HepG2 (cell line): ENCODE measurements around the gene SUDS3. TPM values are rescaled to one million over a fixed set of nuclear protein-coding genes. Genes with fewer than 3 reads are reported as not detected.

Experiments
- ATAC-seq: fragments of 200-7000 bp; cut with Tn5 transposase; 3 replicates; pipeline ENCODE4 v1.9.1; 2020; ENCODE audit warnings: mild to moderate bottlenecking, moderate library complexity
- BruUV-seq: library from RNA; stranded (reverse); fragments of 400-500 nt; replicated peaks from 2 replicates; lab custom pipeline; 2021; lab: Mats Ljungman, UMichigan
- CTCF ChIA-PET: fragments of 300-600 bp; formaldehyde crosslinking; extraction: SDS; loops from one replicate; lab custom pipeline; 2021; ENCODE audit warnings: low total read pairs, inconsistent platforms, low intra/inter-chr PET ratio; lab: Yijun Ruan, JAX
- POLR2A ChIA-PET: fragments of 350-600 bp; sonication (Branson Sonifier 250); formaldehyde crosslinking; loops from one replicate; lab custom pipeline; 2020; ENCODE audit warnings: antibody characterized with exemption, inconsistent platforms; lab: Yijun Ruan, JAX
- DNase-seq: peaks from one replicate; pipeline ENCODE4 v3.0.0-alpha.2; 2015; ENCODE audit warnings: low spot score
- FAIRE-seq: peaks from 3 replicates; lab custom pipeline; 2011; peaks lifted over from hg19 to GRCh38; lab: Jason Lieb, UNC
- H2AFZ ChIP-seq: one replicate; pipeline ENCODE4 v1.6.1; 2011; ENCODE audit warnings: low read length, inconsistent platforms
- H3K27ac ChIP-seq: fragments of 300-600 bp; 3 replicates; pipeline ENCODE4 v1.8.0; 2011; ENCODE audit warnings: mixed run types, mild to moderate bottlenecking, mixed read lengths, low read length, inconsistent platforms; ENCODE audit not compliant: insufficient read depth; ENCODE audit errors: extremely low read length
- H3K27me3 ChIP-seq, 2 experiments: fragments of 200-600 bp in 1 of 2; 2 replicates in 1 of 2; 3 replicates in 1 of 2; pipeline versions ENCODE4 v1.6.0 to v1.8.0; 2011; ENCODE audit warnings: low read length in 2 of 2, mild to moderate bottlenecking in 2 of 2, moderate library complexity in 2 of 2, inconsistent platforms in 1 of 2; ENCODE audit not compliant: insufficient read depth in 2 of 2, control insufficient read depth in 1 of 2
- H3K36me3 ChIP-seq, 2 experiments: fragments of 200-600 bp in 1 of 2; replicated peaks in 1 of 2; 2 replicates in 1 of 2; 3 replicates in 1 of 2; pipeline versions ENCODE4 v1.5.1 to v1.8.0; 2011; ENCODE audit warnings: low read length in 2 of 2, inconsistent platforms in 1 of 2; ENCODE audit not compliant: insufficient read depth in 2 of 2, control insufficient read depth in 1 of 2
- H3K4me1 ChIP-seq: 2 replicates; pipeline ENCODE4 v1.5.1; 2012; ENCODE audit warnings: low read length, inconsistent platforms; ENCODE audit not compliant: insufficient read depth
- H3K4me2 ChIP-seq: 2 replicates; pipeline ENCODE4 v1.6.0; 2011; ENCODE audit warnings: low read depth, low read length, inconsistent platforms
- H3K4me3 ChIP-seq, 3 experiments: fragments of 200-600 bp in 1 of 3; sonication (generic), shearing (Covaris generic) in 1 of 3; replicated peaks in 1 of 3; 2 replicates each; pipeline ENCODE4 v1.5.1; 2011 to 2016; ENCODE audit warnings: low read length in 3 of 3, inconsistent platforms in 2 of 3, low read depth in 2 of 3, mild to moderate bottlenecking in 2 of 3, control low read depth in 1 of 3, mixed read lengths in 1 of 3; ENCODE audit not compliant: insufficient read depth in 1 of 3
- H3K79me2 ChIP-seq: one replicate; pipeline ENCODE4 v1.6.1; 2011; ENCODE audit warnings: low read length, inconsistent platforms; ENCODE audit not compliant: insufficient read depth
- H3K9ac ChIP-seq: 2 replicates; pipeline ENCODE4 v1.6.0; 2011; ENCODE audit warnings: mild to moderate bottlenecking, low read depth, low read length, inconsistent platforms; ENCODE audit not compliant: insufficient read depth
- H3K9me3 ChIP-seq: 2 replicates; pipeline ENCODE4 v1.5.1; 2012; ENCODE audit warnings: mild to moderate bottlenecking, low read length
- H4K20me1 ChIP-seq: 2 replicates; pipeline ENCODE4 v1.6.0; 2011; ENCODE audit warnings: inconsistent platforms, mild to moderate bottlenecking, low read length, moderate library complexity; ENCODE audit not compliant: insufficient read depth
- CCDC6 ChIP-seq: sonication (generic); formaldehyde crosslinking; IDR thresholded peaks from 2 replicates; pipeline ENCODE4 v1.8.1; 2022; ENCODE audit warnings: mild to moderate bottlenecking, missing genetic modification reagents, moderate library complexity
- FOXO1 ChIP-seq: sonication (generic); formaldehyde crosslinking; IDR thresholded peaks from 2 replicates; pipeline ENCODE4 v1.4.0; 2020; ENCODE audit warnings: missing genetic modification reagents
- MEIS1 ChIP-seq: sonication (generic); formaldehyde crosslinking; IDR thresholded peaks from 2 replicates; pipeline ENCODE4 v1.9.0; 2021; ENCODE audit warnings: mild to moderate bottlenecking, missing genetic modification reagents, moderate library complexity, borderline replicate concordance
- PCBP1 ChIP-seq: fragments of 200-400 bp; formaldehyde crosslinking; IDR thresholded peaks from 2 replicates; pipeline ENCODE4 v1.6.1; 2017; ENCODE audit warnings: mild to moderate bottlenecking, low read depth, low read length, borderline replicate concordance
- SKI ChIP-seq: fragments of 450-650 bp; IDR thresholded peaks from one replicate; pipeline ENCODE4 v1.6.1; 2018; ENCODE audit warnings: mild to moderate bottlenecking; ENCODE audit not compliant: partially characterized antibody
- SMYD3 ChIP-seq: sonication (generic); formaldehyde crosslinking; IDR thresholded peaks from 2 replicates; pipeline ENCODE4 v1.8.1; 2023; ENCODE audit warnings: mild to moderate bottlenecking, missing genetic modification reagents
- TBX3 ChIP-seq: fragments of 450-650 bp; IDR thresholded peaks from 2 replicates; pipeline ENCODE4 v1.6.1; 2017; ENCODE audit warnings: antibody characterized with exemption, mild to moderate bottlenecking, inconsistent platforms, borderline replicate concordance
- ZKSCAN1 ChIP-seq: fragments of 150-350 bp; IDR thresholded peaks from 2 replicates; pipeline ENCODE4 v1.6.1; 2014; ENCODE audit warnings: low read length
- ZNF101 ChIP-seq: sonication (generic); formaldehyde crosslinking; IDR thresholded peaks from 2 replicates; pipeline ENCODE4 v1.4.0; 2020; ENCODE audit warnings: mild to moderate bottlenecking, low read depth, missing genetic modification reagents, borderline replicate concordance
- ZNF234 ChIP-seq: sonication (generic); formaldehyde crosslinking; conservative IDR thresholded peaks from 2 replicates; pipeline ENCODE4 v1.5.1; 2020; ENCODE audit warnings: mild to moderate bottlenecking, missing genetic modification reagents
- ZNF260 ChIP-seq: sonication (generic); formaldehyde crosslinking; IDR thresholded peaks from 2 replicates; pipeline ENCODE4 v1.4.0; 2020; ENCODE audit warnings: missing genetic modification reagents, low read depth, mild to moderate bottlenecking, borderline replicate concordance
- ZNF329 ChIP-seq: sonication (generic); formaldehyde crosslinking; IDR thresholded peaks from 2 replicates; pipeline ENCODE4 v1.9.0; 2021; ENCODE audit warnings: low read depth, mild to moderate bottlenecking, missing genetic modification reagents
- ZNF451 ChIP-seq: sonication (generic); formaldehyde crosslinking; IDR thresholded peaks from 2 replicates; pipeline ENCODE4 v1.5.0; 2020; ENCODE audit warnings: mild to moderate bottlenecking, missing genetic modification reagents
- WGBS: methylation state at CpG from one replicate; pipeline ENCODE4 v1.1.6; 2017; ENCODE audit warnings: low lambda C conversion rate; 5-methylcytosine and 5-hydroxymethylcytosine counted together
- in situ Hi-C: cut with HindIII; loops from 2 replicates; pipeline ENCODE4 v1.10.0; 2017; ENCODE audit warnings: low pct_unique_long_range_greater_than_20kb; ENCODE audit not compliant: extremely low pct_ligation_motif_present
- intact Hi-C: fragments of 100-400 bp; cut with micrococcal nuclease; formaldehyde crosslinking; loops from one replicate; pipeline ENCODE4 v1.10.0; 2022; ENCODE audit not compliant: unreplicated experiment
- polyA plus RNA-seq, 8 experiments: library from polyadenylated mRNA; depleted of rRNA in 3 of 8; stranded (reverse) in 7 of 8; unstranded in 1 of 8; fragments of >200 nt; fragmentation: Illumina TruSeq in 4 of 8; extraction: Trizol in 4 of 8; gene quantifications; 2 replicates each; pipeline versions ENCODE4 v1.2.1 to v1.2.3, GENCODE V29; 2011 to 2016; ENCODE audit warnings: low read depth in 4 of 8, missing spikeins in 1 of 8, mixed read lengths in 1 of 8; ENCODE audit not compliant: insufficient read depth in 1 of 8
- total RNA-seq, 5 experiments: library from RNA; depleted of rRNA; stranded (reverse); fragments of >200 nt; fragmentation: Illumina TruSeq; extraction: Trizol; gene quantifications; 2 replicates each; pipeline ENCODE4 v1.2.3, GENCODE V29; 2016; ENCODE audit warnings: low read depth in 1 of 5
- TF ChIP-seq, protein P1 (sequence below): sonication (generic); formaldehyde crosslinking; IDR thresholded peaks from 2 replicates; pipeline ENCODE4 v1.4.0; 2020; ENCODE audit warnings: mild to moderate bottlenecking, missing genetic modification reagents
- TF ChIP-seq, protein P2 (sequence below): sonication (generic); formaldehyde crosslinking; IDR thresholded peaks from 2 replicates; pipeline ENCODE4 v1.5.0; 2020; ENCODE audit warnings: mild to moderate bottlenecking, missing genetic modification reagents
- TF ChIP-seq, protein P3 (sequence below): sonication (generic); formaldehyde crosslinking; IDR thresholded peaks from 2 replicates; pipeline ENCODE4 v1.5.0; 2020; ENCODE audit warnings: mild to moderate bottlenecking, missing genetic modification reagents, moderate library complexity

The SUDS3 gene
- total and polyA plus RNA-seq, 2 of the 13 experiments (the other 11 are each of a cell fraction or from before 2014, with no cell fraction given): 20.2 to 33.1 TPM

DNA sequence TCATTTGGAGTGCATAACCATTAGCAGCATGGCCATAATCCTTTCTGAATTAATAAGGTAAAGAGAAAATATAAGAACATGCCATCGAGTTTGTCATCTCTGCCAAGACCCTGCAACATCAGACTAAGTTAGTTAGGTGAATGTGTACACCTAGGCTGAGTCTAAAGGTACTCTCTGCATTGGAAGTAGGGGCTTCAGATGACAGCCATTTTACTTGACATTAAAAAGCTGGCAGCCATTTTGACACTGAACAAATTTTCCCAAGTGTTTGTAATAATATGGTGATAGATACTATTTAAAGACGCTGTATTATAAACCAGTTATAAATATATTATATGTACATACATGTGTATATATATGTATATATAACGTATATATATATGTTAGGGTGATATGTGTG lies 79.0 kb downstream of the SUDS3 start (continued):
- TF ChIP-seq, protein P1, sequence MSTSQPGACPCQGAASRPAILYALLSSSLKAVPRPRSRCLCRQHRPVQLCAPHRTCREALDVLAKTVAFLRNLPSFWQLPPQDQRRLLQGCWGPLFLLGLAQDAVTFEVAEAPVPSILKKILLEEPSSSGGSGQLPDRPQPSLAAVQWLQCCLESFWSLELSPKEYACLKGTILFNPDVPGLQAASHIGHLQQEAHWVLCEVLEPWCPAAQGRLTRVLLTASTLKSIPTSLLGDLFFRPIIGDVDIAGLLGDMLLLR (CRISPR knock-in tag): no peak
- TF ChIP-seq ZNF329: no peak

DNA sequence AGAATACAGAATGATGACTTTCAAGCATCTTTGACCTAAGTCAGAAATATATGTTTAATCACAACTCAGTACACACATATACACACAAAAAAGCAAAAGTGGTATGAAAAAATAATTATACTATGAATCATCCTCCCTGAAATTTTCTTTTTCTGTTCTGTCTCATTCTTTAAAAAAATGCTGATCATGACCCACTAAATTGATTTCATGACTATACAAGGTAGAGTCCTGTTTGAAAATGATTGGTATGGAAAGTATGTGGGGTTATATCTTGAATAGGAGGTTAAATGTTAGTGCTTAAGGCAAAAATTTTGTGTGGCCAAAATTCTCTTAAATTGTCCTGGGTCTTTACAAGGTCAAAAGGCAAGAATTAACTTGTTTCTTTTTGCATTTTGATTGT lies 80.4 kb downstream of the SUDS3 start:
- intact Hi-C loops: no loop called here
- no peaks in the 10 kb centered on the region for H4K20me1 ChIP-seq
- H3K4me2 ChIP-seq: no peak overlapping the region
- ChIA-PET CTCF (no interaction called here), POLR2A (no interaction called here)
- FAIRE-seq (no peak), ATAC-seq (no peak), DNase-seq (no peak)
- peaks cover 0 to 3% of the 10 kb centered on the region in 2 experiments; a peak in 2 of 5 replicates for H3K27me3 ChIP-seq
- no peak overlapping the region for H3K4me3 ChIP-seq
- in situ Hi-C loops: no loop called here
- H3K36me3 ChIP-seq: no peaks in the 10 kb centered on the region
- H2AFZ ChIP-seq: no peak overlapping the region
- no TSS peak for BruUV-seq
- no peak overlapping the region for H3K9ac ChIP-seq
- no peaks in the 10 kb centered on the region for H3K4me1 ChIP-seq
- TF ChIP-seq, protein P2, sequence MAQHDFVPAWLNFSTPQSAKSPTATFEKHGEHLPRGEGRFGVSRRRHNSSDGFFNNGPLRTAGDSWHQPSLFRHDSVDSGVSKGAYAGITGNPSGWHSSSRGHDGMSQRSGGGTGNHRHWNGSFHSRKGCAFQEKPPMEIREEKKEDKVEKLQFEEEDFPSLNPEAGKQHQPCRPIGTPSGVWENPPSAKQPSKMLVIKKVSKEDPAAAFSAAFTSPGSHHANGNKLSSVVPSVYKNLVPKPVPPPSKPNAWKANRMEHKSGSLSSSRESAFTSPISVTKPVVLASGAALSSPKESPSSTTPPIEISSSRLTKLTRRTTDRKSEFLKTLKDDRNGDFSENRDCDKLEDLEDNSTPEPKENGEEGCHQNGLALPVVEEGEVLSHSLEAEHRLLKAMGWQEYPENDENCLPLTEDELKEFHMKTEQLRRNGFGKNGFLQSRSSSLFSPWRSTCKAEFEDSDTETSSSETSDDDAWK (CRISPR knock-in tag): no peak
- TF ChIP-seq MEIS1: no peak
- TF ChIP-seq ZKSCAN1: no peak
- H3K27ac ChIP-seq: no peak overlapping the region
- no peaks in the 10 kb centered on the region for H3K79me2 ChIP-seq
- H3K9me3 ChIP-seq: no peaks in the 10 kb centered on the region

GRCh38 chr12:118459110-118459509 lies 82.8 kb downstream of the SUDS3 start:
- Histone ChIP-seq H3K4me2 (no peak overlapping the region), H3K9me3 (no peaks in the 10 kb centered on the region), H2AFZ (no peak overlapping the region), H3K27ac (no peak overlapping the region), H4K20me1 (no peaks in the 10 kb centered on the region), H3K9ac (no peak overlapping the region), H3K4me3 (no peak overlapping the region), H3K36me3 (no peaks in the 10 kb centered on the region), H3K4me1 (no peaks in the 10 kb centered on the region), H3K27me3 (no peaks in the 10 kb centered on the region; a peak in 1 of 5 replicates), H3K79me2 (no peaks in the 10 kb centered on the region)
- no peak for FAIRE-seq
- POLR2A ChIA-PET: no interaction called here
- WGBS: 24% methylated on average over 4 of the region's 4 CpGs
- no peak for ATAC-seq
- no peak for TF ChIP-seq ZNF101
- TF ChIP-seq FOXO1 (CRISPR knock-in tag): no peak
- TF ChIP-seq SKI: no peak
- TF ChIP-seq ZNF451 (CRISPR knock-in tag): no peak
- TF ChIP-seq CCDC6 (CRISPR knock-in tag): no peak
- TF ChIP-seq ZNF234 (CRISPR knock-in tag): no peak
- TF ChIP-seq PCBP1: no peak
- TF ChIP-seq ZNF260 (CRISPR knock-in tag): no peak
- TF ChIP-seq TBX3: no peak
- TF ChIP-seq, protein P3, sequence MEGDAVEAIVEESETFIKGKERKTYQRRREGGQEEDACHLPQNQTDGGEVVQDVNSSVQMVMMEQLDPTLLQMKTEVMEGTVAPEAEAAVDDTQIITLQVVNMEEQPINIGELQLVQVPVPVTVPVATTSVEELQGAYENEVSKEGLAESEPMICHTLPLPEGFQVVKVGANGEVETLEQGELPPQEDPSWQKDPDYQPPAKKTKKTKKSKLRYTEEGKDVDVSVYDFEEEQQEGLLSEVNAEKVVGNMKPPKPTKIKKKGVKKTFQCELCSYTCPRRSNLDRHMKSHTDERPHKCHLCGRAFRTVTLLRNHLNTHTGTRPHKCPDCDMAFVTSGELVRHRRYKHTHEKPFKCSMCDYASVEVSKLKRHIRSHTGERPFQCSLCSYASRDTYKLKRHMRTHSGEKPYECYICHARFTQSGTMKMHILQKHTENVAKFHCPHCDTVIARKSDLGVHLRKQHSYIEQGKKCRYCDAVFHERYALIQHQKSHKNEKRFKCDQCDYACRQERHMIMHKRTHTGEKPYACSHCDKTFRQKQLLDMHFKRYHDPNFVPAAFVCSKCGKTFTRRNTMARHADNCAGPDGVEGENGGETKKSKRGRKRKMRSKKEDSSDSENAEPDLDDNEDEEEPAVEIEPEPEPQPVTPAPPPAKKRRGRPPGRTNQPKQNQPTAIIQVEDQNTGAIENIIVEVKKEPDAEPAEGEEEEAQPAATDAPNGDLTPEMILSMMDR (CRISPR knock-in tag): no peak
- TF ChIP-seq SMYD3 (CRISPR knock-in tag): no peak
- DNase-seq: no peak
- CTCF ChIA-PET: no interaction called here
- in situ Hi-C loops: no loop called here
- intact Hi-C loops: no loop called here
- BruUV-seq: no TSS peak
